K562 (cell line): ENCODE results near the gene CTNNA3. TPM values are rescaled to one million over a fixed set of nuclear protein-coding genes. Genes with fewer than 3 reads are reported as not detected.

Experiments
- ATAC-seq: fragments of 200-7000 bp; cut with Tn5 transposase; 3 replicates; pipeline ENCODE4 v1.9.1; 2020; ENCODE audit warnings: moderate library complexity
- BruUV-seq: library from RNA; stranded (reverse); fragments of 400-500 nt; replicated peaks from 2 replicates; lab custom pipeline; 2021; lab: Mats Ljungman, UMichigan
- CTCF ChIA-PET: fragments of 300-600 bp; formaldehyde crosslinking; extraction: SDS; loops from one replicate; lab custom pipeline; 2021; ENCODE audit warnings: low intra/inter-chr PET ratio; lab: Yijun Ruan, JAX
- POLR2A ChIA-PET: fragments of 300-600, 350-650 bp; sonication (Branson Sonifier 250); formaldehyde crosslinking; extraction: SDS; loops from one replicate; lab custom pipeline; 2021; ENCODE audit warnings: antibody characterized with exemption, inconsistent platforms; lab: Yijun Ruan, JAX
- DNase-seq, 4 experiments: peaks; one replicate each; pipeline versions ENCODE4 v3.0.0 to v3.0.0-alpha.2; 2011 to 2018; ENCODE audit warnings: low spot score in 3 of 4, mixed read lengths in 3 of 4; ENCODE audit errors: extremely low read depth in 1 of 4
- FAIRE-seq: peaks from 2 replicates; lab custom pipeline; 2011; peaks lifted over from hg19 to GRCh38; lab: Jason Lieb, UNC
- H2AFZ ChIP-seq: 2 replicates; pipeline ENCODE4 v1.6.0; 2011; ENCODE audit warnings: low read depth, low read length, control low read depth, inconsistent platforms
- H3K27ac ChIP-seq: fragments of 200-600 bp; 3 replicates; pipeline ENCODE4 v1.8.0; 2011; ENCODE audit warnings: low read depth, mild to moderate bottlenecking, control low read depth, inconsistent platforms, low read length, moderate library complexity, mixed read lengths; ENCODE audit errors: extremely low read depth
- H3K27me3 ChIP-seq, 2 experiments: fragments of 300-600 bp in 1 of 2; 2 replicates in 1 of 2; 3 replicates in 1 of 2; pipeline versions ENCODE4 v1.6.0 to v1.8.0; 2011; ENCODE audit warnings: inconsistent platforms in 2 of 2, low read length in 2 of 2, mild to moderate bottlenecking in 1 of 2, mixed read lengths in 1 of 2, moderate library complexity in 1 of 2; ENCODE audit not compliant: control insufficient read depth in 2 of 2, insufficient read depth in 2 of 2
- H3K36me3 ChIP-seq: fragments of 300-600 bp; 3 replicates; pipeline ENCODE4 v1.8.0; 2011; ENCODE audit warnings: mild to moderate bottlenecking, low read length, inconsistent platforms; ENCODE audit not compliant: control insufficient read depth, insufficient read depth
- H3K4me1 ChIP-seq, 2 experiments: fragments of 200-600 bp in 1 of 2; replicated peaks in 1 of 2; 2 replicates in 1 of 2; 3 replicates in 1 of 2; pipeline versions ENCODE4 v1.5.1 to v1.8.0; 2011; ENCODE audit warnings: inconsistent platforms in 2 of 2, low read length in 2 of 2, mild to moderate bottlenecking in 1 of 2, mixed read lengths in 1 of 2, moderate library complexity in 1 of 2; ENCODE audit not compliant: control insufficient read depth in 2 of 2, insufficient read depth in 2 of 2
- H3K4me2 ChIP-seq: 2 replicates; pipeline ENCODE4 v1.6.1; 2011; ENCODE audit warnings: low read length, control low read depth, inconsistent platforms, mixed read lengths; ENCODE audit not compliant: insufficient read depth
- H3K4me3 ChIP-seq: fragments of 200-600 bp; sonication (generic), shearing (Covaris generic); 2 replicates; pipeline ENCODE4 v1.5.1; 2016; ENCODE audit warnings: control low read depth, inconsistent platforms
- H3K79me2 ChIP-seq: fragments of 200-600 bp; 3 replicates; pipeline ENCODE4 v1.8.0; 2011; ENCODE audit warnings: low read length, inconsistent platforms; ENCODE audit not compliant: control insufficient read depth, insufficient read depth
- H3K9ac ChIP-seq, 2 experiments: 2 replicates each; pipeline versions ENCODE4 v1.6.0 to v1.6.1; 2011; ENCODE audit warnings: low read depth in 2 of 2, low read length in 2 of 2, control low read depth in 1 of 2, inconsistent platforms in 1 of 2, mild to moderate bottlenecking in 1 of 2, mixed read lengths in 1 of 2; ENCODE audit not compliant: insufficient read depth in 1 of 2
- H3K9me1 ChIP-seq: one replicate; pipeline ENCODE4 v1.6.0; 2011; ENCODE audit warnings: inconsistent platforms, mild to moderate bottlenecking, low read length, moderate library complexity; ENCODE audit not compliant: control insufficient read depth, insufficient read depth
- H3K9me3 ChIP-seq: replicated peaks from 2 replicates; pipeline ENCODE4 v1.5.1; 2011; ENCODE audit warnings: low read depth, low read length, inconsistent platforms; ENCODE audit not compliant: control insufficient read depth, insufficient read depth
- H4K20me1 ChIP-seq: replicated peaks from 2 replicates; pipeline ENCODE4 v1.6.1; 2011; ENCODE audit warnings: low read length, inconsistent platforms, mixed read lengths; ENCODE audit not compliant: control insufficient read depth, insufficient read depth
- MITF ChIP-seq: IDR thresholded peaks from 2 replicates; pipeline ENCODE4 v1.6.1; 2014; ENCODE audit warnings: antibody characterized with exemption
- USF2 ChIP-seq: sonication (generic); formaldehyde crosslinking; IDR thresholded peaks from 2 replicates; pipeline ENCODE4 v1.5.0; 2020; ENCODE audit warnings: missing genetic modification reagents
- ZBTB17 ChIP-seq: fragments of 450-650 bp; formaldehyde crosslinking; IDR thresholded peaks from 2 replicates; pipeline ENCODE4 v1.4.0; 2020; ENCODE audit warnings: mild to moderate bottlenecking
- WGBS: fragments of 100-300 bp; shearing (Covaris generic); methylation state at CpG from one replicate; pipeline ENCODE4 v1.1.6; 2016; ENCODE audit warnings: low coverage, mixed read lengths; ENCODE audit not compliant: insufficient coverage; ENCODE audit errors: missing lambda C conversion rate; 5-methylcytosine and 5-hydroxymethylcytosine counted together
- in situ Hi-C: fragments of 300-500 bp; cut with MboI; formaldehyde crosslinking; loops from 4 replicates; pipeline ENCODE4 v1.15.0; 2018; ENCODE audit warnings: inconsistent platforms, mixed read lengths
- intact Hi-C: fragments of 100-400 bp; cut with micrococcal nuclease; formaldehyde crosslinking; loops from 2 replicates; pipeline ENCODE4 v1.14.2; 2022
- polyA plus RNA-seq, 8 experiments: library from polyadenylated mRNA; depleted of rRNA in 4 of 8; stranded (reverse) in 5 of 8; unstranded in 3 of 8; fragments of >200 nt; fragmentation: Nextera tagmentation in 2 of 8; fragmentation: Illumina TruSeq in 1 of 8; extraction: Ambion mirVana in 2 of 8; extraction: Trizol in 1 of 8; gene quantifications; 2 replicates each; pipeline versions ENCODE4 v1.2.1 to v1.2.3, GENCODE V29; 2011 to 2014; ENCODE audit warnings: inconsistent platforms in 1 of 8, missing spikeins in 1 of 8
- total RNA-seq, 7 experiments: library from RNA; depleted of rRNA in 6 of 7; stranded (reverse); fragments of >200 nt in 6 of 7; fragmentation: Illumina TruSeq in 2 of 7; extraction: Trizol in 2 of 7; gene quantifications; 2 replicates each; pipeline versions ENCODE4 v1.2.1 to v1.2.3, GENCODE V29; 2011 to 2021; ENCODE audit warnings: low replicate concordance in 1 of 7
- TF ChIP-seq, protein P1 (sequence below): fragments of 250-450 bp; sonication (Bioruptor Pico); IDR thresholded peaks from 2 replicates; pipeline ENCODE4 v1.4.0; 2020; ENCODE audit warnings: mild to moderate bottlenecking, moderate library complexity, borderline replicate concordance
- TF ChIP-seq, protein P2 (sequence below): sonication (generic); formaldehyde crosslinking; IDR thresholded peaks from 2 replicates; pipeline ENCODE4 v1.8.1; 2023; ENCODE audit warnings: mild to moderate bottlenecking, missing genetic modification reagents

CTNNA3 gene
- total and polyA plus RNA-seq, 9 of the 15 experiments (the other 6 are each of a cell fraction or from before 2014, with no cell fraction given) = 0.04 TPM; not detected in 8

GRCh38 chr10:66187053-66187733 is 1508.8 kb downstream of the CTNNA3 start (continued):
- TF ChIP-seq MITF = no peak
- TF ChIP-seq USF2 (CRISPR knock-in tag) = no peak
- no peak for TF ChIP-seq ZBTB17 (CRISPR knock-in tag)

- H3K9me3 ChIP-seq = no peaks in the 10 kb centered on the region; the same call in 1 of the 2 replicates
- H3K27me3 ChIP-seq = no peaks in the 10 kb centered on the region
- ChIA-PET CTCF (no interaction called here), POLR2A (no interaction called here)
- no peak overlapping the region for H3K4me2 ChIP-seq
- H3K27ac ChIP-seq = no peak overlapping the region
- intact Hi-C loops (loop anchor here (5.0 to 10.0 kb wide), 3 partner anchors 752 to 1758 kb away; no protein-coding TSS in a partner anchor), in situ Hi-C loops (no loop called here)
- FAIRE-seq (no peak), DNase-seq (no peak), ATAC-seq (no peak)
- H3K9ac ChIP-seq = no peak overlapping the region
- no peaks in the 10 kb centered on the region for H3K4me1 ChIP-seq
- BruUV-seq = no TSS peak
- H2AFZ ChIP-seq = no peak overlapping the region
- no peaks in the 10 kb centered on the region for H4K20me1 ChIP-seq
- no peaks in the 10 kb centered on the region for H3K9me1 ChIP-seq
- H3K79me2 ChIP-seq = no peaks in the 10 kb centered on the region
- no peaks in the 10 kb centered on the region for H3K36me3 ChIP-seq
- 2% methylated on average over 2 of the region's 2 CpGs for WGBS
- no peak overlapping the region for H3K4me3 ChIP-seq
- TF ChIP-seq, protein P1, sequence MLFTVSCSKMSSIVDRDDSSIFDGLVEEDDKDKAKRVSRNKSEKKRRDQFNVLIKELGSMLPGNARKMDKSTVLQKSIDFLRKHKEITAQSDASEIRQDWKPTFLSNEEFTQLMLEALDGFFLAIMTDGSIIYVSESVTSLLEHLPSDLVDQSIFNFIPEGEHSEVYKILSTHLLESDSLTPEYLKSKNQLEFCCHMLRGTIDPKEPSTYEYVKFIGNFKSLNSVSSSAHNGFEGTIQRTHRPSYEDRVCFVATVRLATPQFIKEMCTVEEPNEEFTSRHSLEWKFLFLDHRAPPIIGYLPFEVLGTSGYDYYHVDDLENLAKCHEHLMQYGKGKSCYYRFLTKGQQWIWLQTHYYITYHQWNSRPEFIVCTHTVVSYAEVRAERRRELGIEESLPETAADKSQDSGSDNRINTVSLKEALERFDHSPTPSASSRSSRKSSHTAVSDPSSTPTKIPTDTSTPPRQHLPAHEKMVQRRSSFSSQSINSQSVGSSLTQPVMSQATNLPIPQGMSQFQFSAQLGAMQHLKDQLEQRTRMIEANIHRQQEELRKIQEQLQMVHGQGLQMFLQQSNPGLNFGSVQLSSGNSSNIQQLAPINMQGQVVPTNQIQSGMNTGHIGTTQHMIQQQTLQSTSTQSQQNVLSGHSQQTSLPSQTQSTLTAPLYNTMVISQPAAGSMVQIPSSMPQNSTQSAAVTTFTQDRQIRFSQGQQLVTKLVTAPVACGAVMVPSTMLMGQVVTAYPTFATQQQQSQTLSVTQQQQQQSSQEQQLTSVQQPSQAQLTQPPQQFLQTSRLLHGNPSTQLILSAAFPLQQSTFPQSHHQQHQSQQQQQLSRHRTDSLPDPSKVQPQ (CRISPR knock-in tag) = no peak
- TF ChIP-seq, protein P2, sequence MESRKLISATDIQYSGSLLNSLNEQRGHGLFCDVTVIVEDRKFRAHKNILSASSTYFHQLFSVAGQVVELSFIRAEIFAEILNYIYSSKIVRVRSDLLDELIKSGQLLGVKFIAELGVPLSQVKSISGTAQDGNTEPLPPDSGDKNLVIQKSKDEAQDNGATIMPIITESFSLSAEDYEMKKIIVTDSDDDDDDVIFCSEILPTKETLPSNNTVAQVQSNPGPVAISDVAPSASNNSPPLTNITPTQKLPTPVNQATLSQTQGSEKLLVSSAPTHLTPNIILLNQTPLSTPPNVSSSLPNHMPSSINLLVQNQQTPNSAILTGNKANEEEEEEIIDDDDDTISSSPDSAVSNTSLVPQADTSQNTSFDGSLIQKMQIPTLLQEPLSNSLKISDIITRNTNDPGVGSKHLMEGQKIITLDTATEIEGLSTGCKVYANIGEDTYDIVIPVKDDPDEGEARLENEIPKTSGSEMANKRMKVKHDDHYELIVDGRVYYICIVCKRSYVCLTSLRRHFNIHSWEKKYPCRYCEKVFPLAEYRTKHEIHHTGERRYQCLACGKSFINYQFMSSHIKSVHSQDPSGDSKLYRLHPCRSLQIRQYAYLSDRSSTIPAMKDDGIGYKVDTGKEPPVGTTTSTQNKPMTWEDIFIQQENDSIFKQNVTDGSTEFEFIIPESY (CRISPR knock-in tag) = no peak
These were observed 1513.0 kb downstream of the CTNNA3 start for GRCh38 chr10:66183028-66183427.
